Mucosa of descending colon (tissue), 3 donors: Measurements from ENCODE around the gene ASB15. TPM values are rescaled to one million over a fixed set of nuclear protein-coding genes. Genes with fewer than 3 reads are reported as not detected.

Experiments used
- ATAC-seq: fragments of 200-7000 bp; cut with Tn5 transposase; one replicate; pipeline ENCODE4 v1.9.1; 2020; ENCODE audit warnings: mild to moderate bottlenecking, moderate library complexity
- DNase-seq, 3 donors: peaks; one replicate each; pipeline ENCODE4 v3.0.0-alpha.2; 2020
- H3K36me3 ChIP-seq: fragments of 200-600 bp; one replicate; pipeline ENCODE4 v1.8.0; 2021; ENCODE audit warnings: low read depth, mild to moderate bottlenecking
- H3K4me1 ChIP-seq: fragments of 200-600 bp; one replicate; pipeline ENCODE4 v1.8.0; 2021; ENCODE audit warnings: low read depth, mild to moderate bottlenecking
- H3K4me3 ChIP-seq: fragments of 200-600 bp; one replicate; pipeline ENCODE4 v1.8.0; 2021; ENCODE audit warnings: mild to moderate bottlenecking
- H3K9me3 ChIP-seq: fragments of 200-600 bp; one replicate; pipeline ENCODE4 v1.8.0; 2021; ENCODE audit warnings: mild to moderate bottlenecking
- CTCF ChIP-seq: fragments of 200-600 bp; IDR thresholded peaks from one replicate; pipeline ENCODE4 v1.8.0; 2022; ENCODE audit warnings: antibody characterized with exemption, mild to moderate bottlenecking
- intact Hi-C, 2 donors: fragments of 100-400 bp; cut with DNase I in 1 of 2; cut with micrococcal nuclease in 1 of 2; formaldehyde crosslinking; loops; one replicate each; pipeline versions ENCODE4 v1.11.0 to v1.11.1; 2022; cut with DNase I, micrococcal nuclease
- total RNA-seq, 3 donors: library from RNA; stranded (reverse); fragmentation: NEBNext Ultra II Directional in 2 of 3; extraction: Animal tissue kit (Norgen Biotek cat#: 25700) in 2 of 3; gene quantifications; one replicate each; pipeline versions ENCODE4 v1.2.1 to v1.2.4, GENCODE V29; 2021 to 2023
- donor health status: DM: no; HTN: no; CAD: no; lungs with moderate emphysema.
- donor health status: DM: no; HTN: no; CAD: no.
- donor health status: DM: no; HTN: yes; CAD: no.

ASB15 gene
- total RNA-seq, 3 donors from 2014 or later, result not detected

- peak within 1 kb of the TSS; percentile 86 for H3K4me3 ChIP-seq
- peaks cover 18% of the 10 kb centered on the region for H3K4me1 ChIP-seq
- ATAC-seq, result peak; percentile 100
- no peak for TF ChIP-seq CTCF
- peak; percentile 94 to 100 (median 95) for DNase-seq
- no peaks in the 10 kb centered on the region for H3K9me3 ChIP-seq
- H3K36me3 ChIP-seq, result no peaks in the 10 kb centered on the region
- intact Hi-C loops, result no loop called here
These were observed 44.0 kb upstream of the ASB15 start, which contains the start of gene NDUFA5 for GRCh38 chr7:123557398-123558288. Gene NDUFA5, minus strand, starts transcription at chr7:123557818. Its CDS starts 23 bp downstream, at chr7:123557795.

GRCh38 chr7:123558289-123558874 lies 43.2 kb upstream of the ASB15 start:
- no peaks in the 10 kb centered on the region for H3K36me3 ChIP-seq
- ATAC-seq (no peak), DNase-seq (no peak)
- no peak for TF ChIP-seq CTCF
- H3K4me3 ChIP-seq, result no peak overlapping the region
- peaks cover 18% of the 10 kb centered on the region for H3K4me1 ChIP-seq
- H3K9me3 ChIP-seq, result no peaks in the 10 kb centered on the region
- intact Hi-C loops, result no loop called here

- Histone ChIP-seq H3K36me3 (no peaks in the 10 kb centered on the region), H3K4me3 (no peak overlapping the region), H3K9me3 (no peaks in the 10 kb centered on the region), H3K4me1 (no peaks in the 10 kb centered on the region)
- no peak for DNase-seq
- TF ChIP-seq CTCF, result no peak
- ATAC-seq, result no peak
- intact Hi-C loops, result no loop called here
These were observed 39.5 kb upstream of the ASB15 start for GRCh38 chr7:123562121-123562520.

GRCh38 chr7:123569352-123570010 lies 32.1 kb upstream of the ASB15 start:
- H3K9me3 ChIP-seq, result no peaks in the 10 kb centered on the region
- no peaks in the 10 kb centered on the region for H3K36me3 ChIP-seq
- TF ChIP-seq CTCF, result no peak
- H3K4me1 ChIP-seq, result no peaks in the 10 kb centered on the region
- H3K4me3 ChIP-seq, result no peak overlapping the region
- ATAC-seq (no peak), DNase-seq (no peak)
- intact Hi-C loops, result no loop called here

GRCh38 chr7:123570390-123571182 lies 31.0 kb upstream of the ASB15 start:
- TF ChIP-seq CTCF, result no peak
- intact Hi-C loops, result no loop called here
- no peaks in the 10 kb centered on the region for H3K36me3 ChIP-seq
- DNase-seq (no peak), ATAC-seq (no peak)
- H3K9me3 ChIP-seq, result no peaks in the 10 kb centered on the region
- no peaks in the 10 kb centered on the region for H3K4me1 ChIP-seq
- H3K4me3 ChIP-seq, result no peak overlapping the region
